WI38 (cell line): ENCODE results near the gene AMOTL1.

Experiments
- H3K4me3 ChIP-seq: 2 replicates; pipeline ENCODE4 v1.5.1; 2011; ENCODE audit warnings: low read depth, mild to moderate bottlenecking, control low read depth, low read length
- TF ChIP-seq, protein P1 (sequence below): IDR thresholded peaks from 2 replicates; pipeline ENCODE4 v1.5.1; 2012; ENCODE audit warnings: low read depth, mild to moderate bottlenecking, control low read depth, low read length

Gene AMOTL1

DNA sequence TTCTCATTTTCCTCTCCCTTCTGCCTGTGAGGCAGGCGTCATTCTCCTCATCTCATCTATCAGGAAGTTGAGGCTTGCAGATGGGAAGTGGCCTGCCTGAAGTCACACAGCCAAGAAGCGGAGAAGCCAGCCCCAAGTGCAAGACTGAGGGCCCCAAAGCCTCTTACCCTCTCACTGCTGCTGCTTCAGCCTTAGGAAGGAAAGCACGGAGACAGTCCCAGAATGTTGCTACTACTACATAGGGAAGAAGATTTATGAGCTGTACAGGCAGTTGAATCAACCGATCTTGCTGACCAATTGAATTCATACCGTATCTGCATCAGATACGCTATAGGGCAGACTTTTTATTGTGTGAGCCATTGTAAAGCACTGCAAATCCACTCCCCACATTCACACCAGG is 116.2 kb downstream of the AMOTL1 start:
- TF ChIP-seq, protein P1, sequence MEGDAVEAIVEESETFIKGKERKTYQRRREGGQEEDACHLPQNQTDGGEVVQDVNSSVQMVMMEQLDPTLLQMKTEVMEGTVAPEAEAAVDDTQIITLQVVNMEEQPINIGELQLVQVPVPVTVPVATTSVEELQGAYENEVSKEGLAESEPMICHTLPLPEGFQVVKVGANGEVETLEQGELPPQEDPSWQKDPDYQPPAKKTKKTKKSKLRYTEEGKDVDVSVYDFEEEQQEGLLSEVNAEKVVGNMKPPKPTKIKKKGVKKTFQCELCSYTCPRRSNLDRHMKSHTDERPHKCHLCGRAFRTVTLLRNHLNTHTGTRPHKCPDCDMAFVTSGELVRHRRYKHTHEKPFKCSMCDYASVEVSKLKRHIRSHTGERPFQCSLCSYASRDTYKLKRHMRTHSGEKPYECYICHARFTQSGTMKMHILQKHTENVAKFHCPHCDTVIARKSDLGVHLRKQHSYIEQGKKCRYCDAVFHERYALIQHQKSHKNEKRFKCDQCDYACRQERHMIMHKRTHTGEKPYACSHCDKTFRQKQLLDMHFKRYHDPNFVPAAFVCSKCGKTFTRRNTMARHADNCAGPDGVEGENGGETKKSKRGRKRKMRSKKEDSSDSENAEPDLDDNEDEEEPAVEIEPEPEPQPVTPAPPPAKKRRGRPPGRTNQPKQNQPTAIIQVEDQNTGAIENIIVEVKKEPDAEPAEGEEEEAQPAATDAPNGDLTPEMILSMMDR: no peak
- no peak overlapping the region for H3K4me3 ChIP-seq

DNA sequence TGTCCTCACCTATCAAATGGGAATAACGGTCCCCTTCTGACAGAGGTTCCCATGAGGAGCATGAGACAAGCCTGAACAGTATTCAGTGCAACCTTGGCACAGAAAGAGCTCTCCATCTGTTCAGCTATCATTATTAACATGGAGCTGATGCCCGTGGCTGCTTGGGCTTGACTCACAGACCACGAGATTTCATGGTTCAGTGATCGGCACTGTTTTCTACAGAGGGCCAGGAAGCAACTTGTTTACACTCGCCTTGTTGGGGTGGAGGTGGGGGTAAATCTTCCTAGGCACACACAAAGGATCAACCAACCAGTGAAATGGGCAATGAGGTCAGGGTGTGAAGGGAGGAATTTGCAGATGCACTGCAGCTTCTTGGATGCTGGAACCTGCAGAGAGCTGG is 117.0 kb downstream of the AMOTL1 start:
- H3K4me3 ChIP-seq: no peak overlapping the region
- TF ChIP-seq, protein P1: no peak

DNA sequence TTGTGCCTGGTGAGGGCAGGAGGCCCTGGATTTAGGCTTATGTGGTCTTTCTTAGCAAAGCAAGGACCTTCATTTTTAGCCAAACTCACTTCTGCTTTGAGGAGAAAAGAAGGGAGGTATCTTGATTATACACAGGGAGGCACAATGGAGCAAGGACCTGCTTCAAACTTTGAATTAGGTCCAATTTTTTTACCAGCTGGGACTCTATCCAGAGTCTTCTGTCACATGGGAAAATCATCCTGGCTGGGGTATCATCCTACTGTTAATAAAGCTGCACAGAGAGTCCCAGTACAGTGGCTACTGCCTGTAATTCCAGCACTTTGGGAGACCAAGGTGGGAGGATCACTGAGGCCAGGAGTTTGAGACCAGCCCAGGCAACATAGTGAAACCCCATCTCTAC is 117.4 kb downstream of the AMOTL1 start:
- TF ChIP-seq, protein P1: no peak

DNA sequence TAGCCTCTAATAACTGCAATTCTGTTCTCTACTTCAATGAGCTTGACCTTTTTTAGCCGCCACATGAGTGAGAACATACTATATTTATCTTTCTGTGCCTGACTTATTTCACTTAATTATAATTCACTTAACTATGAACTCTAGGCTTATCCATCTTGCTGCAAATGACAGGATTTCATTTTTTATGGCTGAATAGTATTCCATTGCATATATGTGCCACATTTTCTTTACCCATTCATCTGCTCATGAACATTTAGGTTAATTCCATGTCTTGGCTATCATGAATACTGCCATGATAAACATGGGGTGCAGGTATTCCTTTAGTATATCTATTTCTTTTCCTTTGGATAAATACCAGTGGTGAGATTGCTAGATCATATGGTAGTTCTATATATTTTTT is 120.0 kb downstream of the AMOTL1 start:
- no peak overlapping the region for H3K4me3 ChIP-seq
- TF ChIP-seq, protein P1: no peak

More for the DNA sequence above, 117.4 kb downstream of the AMOTL1 start:
- no peak overlapping the region for H3K4me3 ChIP-seq

DNA sequence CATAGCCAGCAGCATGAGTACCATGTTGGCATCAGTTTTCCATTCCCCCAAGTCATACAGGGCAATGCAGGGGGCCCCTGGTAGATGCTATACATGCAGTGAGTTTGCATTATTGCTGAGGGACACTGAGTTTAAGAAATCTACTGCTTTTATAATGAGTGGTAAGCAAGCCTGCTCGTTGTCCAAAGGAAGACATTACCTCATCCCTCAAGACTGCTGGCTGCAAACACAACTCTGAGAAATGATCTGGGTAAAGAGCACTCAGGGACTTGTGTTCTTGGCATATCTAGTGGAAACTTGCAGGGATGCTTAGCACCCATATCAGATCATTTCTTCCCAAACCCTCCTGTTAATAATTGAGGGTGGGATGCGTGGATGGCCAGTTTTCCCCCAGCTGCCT is 127.3 kb downstream of the AMOTL1 start:
- TF ChIP-seq, protein P1: no peak
- no peak overlapping the region for H3K4me3 ChIP-seq

DNA sequence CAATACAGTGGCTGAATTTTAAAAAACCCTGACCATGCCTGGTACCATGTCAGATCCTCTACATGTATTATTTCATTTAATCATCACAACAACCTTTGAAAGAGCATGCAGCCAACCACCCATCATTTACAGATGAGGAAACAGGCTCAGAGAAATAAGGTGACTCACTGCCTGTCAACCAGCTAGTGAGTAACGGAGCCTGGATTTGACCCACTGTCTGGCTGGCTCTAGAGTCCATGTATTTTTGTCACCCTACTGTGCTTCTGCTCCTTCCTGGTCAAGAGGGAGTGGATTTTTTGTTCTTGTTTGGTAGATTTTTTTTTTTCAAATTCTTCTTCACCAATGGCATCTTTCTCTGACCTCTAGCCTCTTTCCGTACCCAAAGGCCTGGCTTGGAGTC is 127.8 kb downstream of the AMOTL1 start:
- no peak overlapping the region for H3K4me3 ChIP-seq
- TF ChIP-seq, protein P1: no peak

DNA sequence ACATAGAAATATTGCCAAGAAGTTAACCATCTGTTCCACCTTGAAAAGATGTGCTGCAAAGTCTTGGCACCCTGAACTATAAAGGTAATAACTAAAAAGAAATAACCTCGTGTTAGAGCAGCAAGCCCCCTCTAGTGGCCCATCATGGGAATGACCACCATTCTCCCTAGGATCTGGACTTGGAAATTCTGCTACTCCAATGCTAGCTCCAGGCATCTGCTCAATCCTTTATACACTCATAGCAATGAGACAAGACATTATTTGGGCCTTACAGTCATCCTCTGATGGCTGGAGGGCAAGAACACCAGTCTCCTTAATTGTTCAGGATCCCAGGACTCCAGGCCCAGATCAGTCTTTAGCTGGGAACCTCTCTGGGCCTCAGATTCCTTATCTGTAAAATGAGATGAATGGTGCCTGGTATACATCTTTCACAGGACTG is 129.2 kb downstream of the AMOTL1 start:
- TF ChIP-seq, protein P1: peak; percentile 87

More for the DNA sequence above, 129.2 kb downstream of the AMOTL1 start:
- H3K4me3 ChIP-seq: no peak overlapping the region
